GM10847 (cell line): ENCODE measurements around the gene TWF1.

Experiments used
- POLR2A ChIP-seq: IDR thresholded peaks from 2 replicates; pipeline ENCODE4 v1.6.1; 2011; ENCODE audit not compliant: insufficient read length; ENCODE audit errors: extremely low read depth

The TWF1 gene

GRCh38 chr12:43805860-43806736, at the start of gene TWF1:
TSS of gene TWF1 (minus strand) at chr12:43806317. CDS start at chr12:43806245, 72 bp downstream.
- TF ChIP-seq POLR2A, result peak; percentile 91

- no peak for TF ChIP-seq POLR2A
These were observed 46.6 kb upstream of the TWF1 start for GRCh38 chr12:43852744-43853143.

- no peak for TF ChIP-seq POLR2A
These were observed 42.7 kb upstream of the TWF1 start for GRCh38 chr12:43848786-43849185.

GRCh38 chr12:43848226-43848507, 42.0 kb upstream of the TWF1 start:
- TF ChIP-seq POLR2A, result no peak

GRCh38 chr12:43842259-43842658, 36.1 kb upstream of the TWF1 start:
- no peak for TF ChIP-seq POLR2A

- TF ChIP-seq POLR2A, result no peak
These were observed 35.1 kb upstream of the TWF1 start for GRCh38 chr12:43841253-43841652.

GRCh38 chr12:43840338-43840737, 34.2 kb upstream of the TWF1 start:
- no peak for TF ChIP-seq POLR2A

GRCh38 chr12:43836475-43836989, 30.4 kb upstream of the TWF1 start:
- no peak for TF ChIP-seq POLR2A

- TF ChIP-seq POLR2A, result peak; percentile 40
These were observed 29.7 kb upstream of the TWF1 start, which contains the start of gene TMEM117 for GRCh38 chr12:43835656-43836474. TSS of gene TMEM117 (plus strand) at chr12:43836081.

GRCh38 chr12:43835264-43835655, 29.1 kb upstream of the TWF1 start:
- no peak for TF ChIP-seq POLR2A

GRCh38 chr12:43832463-43833168, 26.5 kb upstream of the TWF1 start:
- TF ChIP-seq POLR2A, result no peak

GRCh38 chr12:43827093-43827492, 21.0 kb upstream of the TWF1 start:
- TF ChIP-seq POLR2A, result no peak

GRCh38 chr12:43826681-43827080, 20.6 kb upstream of the TWF1 start:
- TF ChIP-seq POLR2A, result no peak

- TF ChIP-seq POLR2A, result no peak
These were observed 18.2 kb upstream of the TWF1 start for GRCh38 chr12:43824207-43824775.

GRCh38 chr12:43816168-43816567, 10.1 kb upstream of the TWF1 start:
- TF ChIP-seq POLR2A, result no peak
